Stimulated activated memory B cell treated with anti-CD40 and anti-IgM and Interleukin-4, amounts not matched to agents 10 μg/mL and 1 μg/mL and 100 μg/mL, for 72 hours (primary cell): ENCODE data around the gene ZNF335.
"Not testable (repeated sequence)": the region's sequence is repeated elsewhere in the genome, so short reads cannot be mapped to it uniquely, and the experiment has no call there.

Experiments used
- ATAC-seq: fragments of 150-1000 bp; cut with Tn5 transposase; 2 replicates; pipeline ENCODE4 v1.10.0; 2021
- H3K27ac Mint-ChIP-seq: one replicate; pipeline ENCODE4 v1.8.0; 2022; ENCODE audit warnings: mild to moderate bottlenecking, mixed read lengths
- H3K27me3 Mint-ChIP-seq: one replicate; pipeline ENCODE4 v1.8.0; 2022; ENCODE audit warnings: mixed read lengths
- H3K36me3 Mint-ChIP-seq: one replicate; pipeline ENCODE4 v1.8.0; 2022; ENCODE audit warnings: mixed read lengths
- H3K4me1 Mint-ChIP-seq: one replicate; pipeline ENCODE4 v1.8.0; 2022; ENCODE audit warnings: mixed read lengths
- H3K4me3 Mint-ChIP-seq: one replicate; pipeline ENCODE4 v1.8.0; 2022; ENCODE audit warnings: mild to moderate bottlenecking, moderate library complexity, mixed read lengths
- H3K9me3 Mint-ChIP-seq: one replicate; pipeline ENCODE4 v1.8.0; 2022; ENCODE audit warnings: mixed read lengths

Gene ZNF335

DNA sequence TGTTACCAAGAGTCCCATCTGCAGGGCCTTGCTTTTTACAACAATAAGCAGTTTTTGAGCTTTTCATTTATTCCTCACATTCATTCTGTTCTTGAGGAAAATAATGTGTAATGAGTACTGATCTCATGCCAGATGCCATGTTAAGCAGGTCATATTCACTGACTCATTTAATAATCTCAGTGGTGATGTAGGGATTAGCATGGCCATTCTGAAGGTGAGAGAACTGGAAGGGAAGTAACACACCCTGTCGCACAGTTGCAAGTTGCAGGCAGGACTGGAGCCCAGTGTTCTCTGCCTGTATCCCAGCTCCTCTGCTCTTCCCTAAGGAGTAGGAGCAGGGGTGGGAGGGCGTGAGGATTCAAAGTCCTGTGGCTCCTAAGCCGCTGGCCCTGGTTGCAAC, 31.9 kb downstream of the ZNF335 start:
- peaks cover 24% of the 10 kb centered on the region for H3K4me1 Mint-ChIP-seq
- H3K27me3 Mint-ChIP-seq: no peaks in the 10 kb centered on the region
- H3K27ac Mint-ChIP-seq: no peak overlapping the region
- ATAC-seq: no peak
- peaks cover 46% of the 10 kb centered on the region for H3K36me3 Mint-ChIP-seq
- H3K4me3 Mint-ChIP-seq: no peak overlapping the region
- H3K9me3 Mint-ChIP-seq: no peaks in the 10 kb centered on the region

DNA sequence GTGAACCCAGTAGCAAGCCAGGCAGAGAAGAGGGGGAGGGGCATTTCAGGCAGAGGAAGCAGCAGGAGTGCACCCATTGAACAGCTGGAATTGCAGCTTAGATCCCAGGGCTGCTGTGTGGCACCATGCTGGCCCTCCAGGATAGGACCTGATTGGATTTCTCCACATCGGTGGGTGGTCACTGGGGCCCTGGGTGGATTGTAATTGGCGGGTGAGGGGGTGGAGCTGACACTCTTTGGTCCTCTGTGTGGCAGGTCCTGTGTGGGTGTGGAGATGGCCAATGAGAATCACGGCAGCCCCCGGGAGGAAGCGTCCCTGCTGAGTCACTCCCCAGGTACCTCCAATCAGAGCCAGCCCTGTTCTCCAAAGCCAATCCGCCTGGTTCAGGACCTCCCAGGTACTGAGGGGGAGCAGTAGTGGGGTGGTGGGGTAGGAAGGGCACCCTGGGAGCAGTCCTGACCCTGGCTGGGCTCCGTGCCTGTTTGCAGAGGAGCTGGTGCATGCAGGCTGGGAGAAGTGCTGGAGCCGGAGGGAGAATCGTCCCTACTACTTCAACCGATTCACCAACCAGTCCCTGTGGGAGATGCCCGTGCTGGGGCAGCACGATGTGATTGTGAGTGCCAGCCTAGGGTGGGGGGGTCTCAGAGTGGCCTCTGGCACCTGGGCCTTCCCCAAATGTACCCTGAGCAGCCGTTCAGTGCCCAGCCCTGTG, 33.1 kb downstream of the ZNF335 start:
- Mint-ChIP-seq H3K9me3 (no peaks in the 10 kb centered on the region), H3K36me3 (peaks cover 35% of the 10 kb centered on the region), H3K27me3 (no peaks in the 10 kb centered on the region), H3K4me3 (no peak overlapping the region), H3K4me1 (peaks cover 24% of the 10 kb centered on the region), H3K27ac (peak overlapping the region; percentile 28)
- ATAC-seq: no peak

DNA sequence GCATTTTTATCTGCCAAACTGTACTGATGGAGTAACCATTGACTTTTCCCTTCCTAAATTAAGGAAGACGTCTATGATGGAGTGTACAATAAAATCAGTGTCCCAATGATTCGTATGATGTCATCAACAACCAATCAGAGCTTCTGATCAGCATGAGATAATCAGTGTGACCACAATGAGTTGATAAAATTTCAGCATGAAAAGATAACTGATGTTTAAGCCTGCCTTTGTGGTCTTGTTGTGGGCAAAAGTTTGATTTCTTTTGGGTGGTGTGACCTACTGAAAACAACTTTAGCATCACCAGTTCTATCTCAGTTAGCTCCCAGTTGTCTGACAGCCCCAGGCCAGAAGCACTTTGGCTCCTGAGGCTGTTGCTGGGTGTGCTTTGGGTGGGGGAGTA, 34.2 kb downstream of the ZNF335 start:
- H3K27ac Mint-ChIP-seq: peak overlapping the region; percentile 46
- peaks cover 30% of the 10 kb centered on the region for H3K4me1 Mint-ChIP-seq
- H3K4me3 Mint-ChIP-seq: no peak overlapping the region
- no peaks in the 10 kb centered on the region for H3K9me3 Mint-ChIP-seq
- ATAC-seq: no peak
- H3K36me3 Mint-ChIP-seq: peaks cover 28% of the 10 kb centered on the region
- no peaks in the 10 kb centered on the region for H3K27me3 Mint-ChIP-seq

DNA sequence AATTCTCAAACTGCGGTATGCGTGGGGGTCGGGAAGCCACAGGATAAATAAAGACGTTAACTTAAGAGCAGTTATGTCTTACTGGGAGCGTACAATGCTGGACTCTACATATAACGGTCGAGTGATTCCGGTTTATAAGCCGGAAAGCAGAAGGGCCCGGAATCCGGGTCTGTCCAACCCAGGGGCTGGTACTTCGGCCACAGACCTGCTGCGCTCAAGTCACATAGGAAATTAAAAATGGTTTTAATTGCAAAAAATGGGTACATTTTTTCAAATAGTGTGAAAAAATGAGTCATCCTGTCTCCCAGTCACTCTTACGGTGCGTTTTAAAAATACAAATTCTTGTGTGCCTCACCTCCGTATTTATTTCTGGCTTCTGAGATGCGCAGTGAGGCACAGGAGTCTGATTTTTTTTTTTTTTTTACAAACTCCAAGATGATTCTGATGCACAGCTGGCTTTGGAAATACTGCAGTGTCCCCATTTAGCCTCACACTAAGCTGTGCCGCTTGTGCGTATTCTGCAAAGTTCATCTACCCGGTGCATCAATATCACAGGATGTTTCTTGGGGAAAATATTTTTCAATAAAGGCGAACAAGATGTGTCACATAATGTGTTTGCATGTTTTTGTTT, 36.5 kb downstream of the ZNF335 start:
- Mint-ChIP-seq H3K36me3 (peaks cover 28% of the 10 kb centered on the region), H3K4me1 (peaks cover 30% of the 10 kb centered on the region), H3K27me3 (no peaks in the 10 kb centered on the region), H3K27ac (peak overlapping the region; percentile 99), H3K4me3 (peak overlapping the region; percentile 92), H3K9me3 (no peaks in the 10 kb centered on the region)
- peak; percentile 40 for ATAC-seq

DNA sequence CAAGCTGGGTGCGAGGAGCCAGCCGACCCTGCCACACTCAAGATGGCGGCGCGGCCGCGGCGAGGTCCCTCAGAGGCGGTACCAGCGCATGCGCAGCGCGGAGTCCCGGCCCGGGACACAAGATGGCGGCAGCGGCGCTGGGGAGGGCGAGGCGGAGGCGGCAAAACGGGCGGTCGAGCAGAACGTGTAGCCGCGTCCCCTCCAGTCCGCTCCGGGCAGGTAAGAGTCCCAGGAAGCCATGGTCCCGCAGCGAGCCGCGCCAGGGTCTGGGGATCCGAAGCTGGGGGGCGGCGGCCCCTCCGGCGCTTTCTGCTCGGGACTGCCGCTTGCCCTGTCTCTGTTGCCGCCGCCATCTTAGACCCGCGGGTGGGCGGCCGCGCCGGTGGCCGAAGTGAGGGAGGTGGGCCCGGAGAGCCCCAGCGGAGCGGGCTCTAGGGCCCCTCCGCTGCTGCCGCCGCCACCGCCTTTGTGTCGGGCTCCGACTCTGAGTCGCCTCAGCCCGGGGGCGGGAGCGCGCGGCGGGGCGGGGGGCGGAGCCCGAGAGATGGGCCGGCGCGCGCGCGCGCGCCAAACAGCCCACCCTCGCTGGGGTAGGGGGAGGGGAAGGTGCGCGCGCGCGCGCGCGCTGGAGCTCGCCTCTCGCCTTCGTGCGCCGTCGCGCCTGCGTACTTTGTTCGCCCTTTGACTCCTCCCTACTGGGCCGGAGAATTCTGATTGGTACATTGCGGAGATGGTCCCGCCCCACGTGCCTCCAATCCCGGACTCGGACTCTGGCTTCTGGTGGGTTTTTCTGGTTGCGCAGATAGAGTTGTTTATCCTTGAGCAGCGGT, 37.2 kb downstream of the ZNF335 start, which contains the start of gene PCIF1:
PCIF1 (plus strand) TSS at position 98 of the 830 bp plus-strand sequence. CDS start 4,317 bp downstream, outside the sequence.
- H3K4me3 Mint-ChIP-seq: peak within 1 kb of the TSS; percentile 99
- H3K4me1 Mint-ChIP-seq: peaks cover 30% of the 10 kb centered on the region
- H3K36me3 Mint-ChIP-seq: peaks cover 27% of the 10 kb centered on the region
- H3K27ac Mint-ChIP-seq: peak within 1 kb of the TSS; percentile 99
- no peaks in the 10 kb centered on the region for H3K9me3 Mint-ChIP-seq
- H3K27me3 Mint-ChIP-seq: no peaks in the 10 kb centered on the region
- peak; percentile 93 for ATAC-seq

DNA sequence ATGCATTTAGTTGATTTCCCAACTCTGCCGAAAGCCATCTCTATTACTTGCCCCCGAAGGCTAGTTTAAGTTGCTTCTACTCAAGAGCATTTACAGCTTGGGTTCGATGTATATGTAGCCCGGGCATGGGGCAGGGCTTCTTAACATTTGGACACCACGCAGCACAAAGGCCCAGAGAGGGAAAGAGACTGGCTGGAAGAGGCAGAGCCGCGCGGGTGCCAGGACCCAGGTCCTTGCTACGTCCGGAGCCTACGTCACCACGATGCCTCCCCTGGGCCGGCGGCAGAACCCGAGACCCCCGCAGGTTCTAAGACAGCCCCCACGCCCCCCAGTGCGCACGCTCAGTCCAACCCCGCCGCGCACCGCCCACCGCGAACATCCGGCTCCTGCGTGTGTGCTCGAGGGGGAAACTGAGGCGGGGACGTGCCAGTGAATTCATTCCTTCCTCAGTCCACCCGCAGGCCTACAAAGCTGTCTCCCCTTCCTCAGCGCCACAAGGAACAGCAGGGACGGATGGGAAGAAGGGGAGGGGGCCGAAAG, 37.9 kb downstream of the ZNF335 start:
- Mint-ChIP-seq H3K27me3 (no peaks in the 10 kb centered on the region), H3K4me3 (peak overlapping the region; percentile 99), H3K36me3 (peaks cover 21% of the 10 kb centered on the region), H3K9me3 (no peaks in the 10 kb centered on the region), H3K4me1 (peaks cover 30% of the 10 kb centered on the region), H3K27ac (peak overlapping the region; percentile 99)
- peak; percentile 53 for ATAC-seq

DNA sequence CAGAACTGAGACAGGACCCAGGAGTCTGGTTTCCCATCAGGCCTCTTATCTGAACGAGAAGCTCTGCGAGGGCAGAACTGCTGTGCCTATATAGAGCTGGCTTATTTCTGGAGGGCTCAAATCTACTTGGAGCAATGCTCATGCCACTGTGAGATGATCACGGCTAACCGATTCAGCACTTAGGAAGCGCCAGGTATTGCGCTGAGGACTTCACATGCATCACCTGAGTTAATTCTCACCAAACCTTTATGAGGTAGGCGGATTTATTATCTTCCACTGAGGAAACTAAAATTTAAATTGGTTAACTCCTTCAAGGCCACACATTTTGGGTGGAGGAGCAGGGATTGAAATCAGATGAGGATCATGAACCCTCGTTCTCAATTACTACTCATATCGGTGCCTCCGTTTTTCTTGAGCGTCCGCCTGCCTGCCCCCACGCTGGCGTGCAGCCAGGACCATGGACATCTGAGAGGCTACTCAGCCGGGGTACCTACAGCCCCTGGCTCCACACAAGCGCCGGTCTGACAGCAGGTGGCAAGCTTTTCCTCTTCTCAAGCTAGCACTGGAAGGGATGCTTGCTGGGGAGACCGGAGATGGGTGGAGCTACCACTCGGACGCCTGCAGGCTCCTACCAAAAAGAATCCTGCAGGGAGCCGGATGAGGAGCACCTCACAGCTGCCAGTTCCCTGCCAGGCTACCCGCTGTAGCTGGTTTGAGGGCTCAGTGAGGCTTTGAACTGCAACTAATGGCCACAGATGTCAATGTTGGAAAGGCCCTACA, 38.5 kb downstream of the ZNF335 start:
- peak overlapping the region; percentile 99 for H3K27ac Mint-ChIP-seq
- H3K27me3 Mint-ChIP-seq: no peaks in the 10 kb centered on the region
- ATAC-seq: no peak
- no peaks in the 10 kb centered on the region for H3K9me3 Mint-ChIP-seq
- H3K4me3 Mint-ChIP-seq: peak overlapping the region; percentile 99
- peaks cover 26% of the 10 kb centered on the region for H3K4me1 Mint-ChIP-seq
- H3K36me3 Mint-ChIP-seq: peaks cover 14% of the 10 kb centered on the region

DNA sequence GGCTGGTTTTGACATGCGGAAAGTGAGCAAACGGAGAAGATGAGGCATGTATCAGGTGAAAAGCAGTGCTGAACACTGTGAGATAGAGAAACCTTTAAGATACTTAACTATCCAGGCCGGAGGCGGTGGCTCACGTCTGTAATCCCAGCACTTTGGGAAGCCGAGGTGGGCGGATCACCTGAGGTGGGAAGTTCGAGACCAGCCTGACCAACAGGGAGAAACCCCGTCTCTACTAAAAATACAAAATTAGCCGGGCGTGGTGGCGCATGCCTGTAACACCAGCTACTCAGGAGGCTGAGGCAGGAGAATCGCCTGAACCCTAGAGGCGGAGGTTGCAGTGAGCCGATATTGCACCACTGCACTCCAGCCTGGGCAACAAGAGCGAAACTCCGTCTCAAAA, 40.3 kb downstream of the ZNF335 start:
- peaks cover 13% of the 10 kb centered on the region for H3K4me1 Mint-ChIP-seq
- not testable (repeated sequence) for H3K4me3 Mint-ChIP-seq, H3K27me3 Mint-ChIP-seq, H3K9me3 Mint-ChIP-seq, H3K27ac Mint-ChIP-seq, H3K36me3 Mint-ChIP-seq, ATAC-seq

DNA sequence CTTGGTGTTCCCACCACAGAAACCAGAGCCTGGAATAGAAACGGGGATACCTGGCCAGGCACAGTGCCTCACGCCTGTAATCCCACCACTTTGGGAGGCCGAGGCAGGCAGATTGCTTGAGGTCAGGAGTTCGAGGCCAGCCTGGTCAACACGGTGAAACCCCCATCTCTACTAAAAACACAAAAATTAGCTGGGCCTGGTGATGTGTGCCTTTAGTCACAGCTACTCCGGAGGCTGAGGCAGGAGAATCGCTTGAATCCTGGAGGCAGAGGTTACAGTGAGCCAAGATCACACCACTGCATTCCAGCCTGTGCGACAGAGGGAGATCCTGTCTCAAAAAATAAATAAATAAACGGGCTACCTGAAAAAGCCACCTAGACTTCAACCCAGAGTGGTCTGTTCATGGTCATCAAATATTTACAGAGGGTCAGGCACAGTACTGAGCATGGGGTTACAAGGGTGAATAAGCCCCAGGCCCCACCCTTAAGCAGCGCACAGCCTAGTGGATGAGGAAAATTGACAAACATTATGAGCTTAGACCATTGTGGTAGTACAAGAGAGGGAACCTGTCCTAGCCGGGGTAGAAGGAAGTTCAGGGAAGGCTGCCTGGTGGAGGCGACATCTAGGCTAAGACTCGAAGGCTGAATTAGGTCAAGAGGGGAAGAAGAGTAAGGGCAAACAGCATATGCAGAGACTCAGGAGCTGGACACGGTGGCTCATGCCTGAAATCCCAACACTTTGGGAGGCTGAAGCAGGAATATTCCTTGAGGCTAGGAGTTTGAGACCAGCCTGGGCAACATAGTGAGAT, 44.7 kb downstream of the ZNF335 start:
- no peaks in the 10 kb centered on the region for H3K27me3 Mint-ChIP-seq
- no peak overlapping the region for H3K4me3 Mint-ChIP-seq
- ATAC-seq: no peak
- H3K36me3 Mint-ChIP-seq: no peaks in the 10 kb centered on the region
- H3K27ac Mint-ChIP-seq: no peak overlapping the region
- H3K4me1 Mint-ChIP-seq: no peaks in the 10 kb centered on the region
- H3K9me3 Mint-ChIP-seq: no peaks in the 10 kb centered on the region

DNA sequence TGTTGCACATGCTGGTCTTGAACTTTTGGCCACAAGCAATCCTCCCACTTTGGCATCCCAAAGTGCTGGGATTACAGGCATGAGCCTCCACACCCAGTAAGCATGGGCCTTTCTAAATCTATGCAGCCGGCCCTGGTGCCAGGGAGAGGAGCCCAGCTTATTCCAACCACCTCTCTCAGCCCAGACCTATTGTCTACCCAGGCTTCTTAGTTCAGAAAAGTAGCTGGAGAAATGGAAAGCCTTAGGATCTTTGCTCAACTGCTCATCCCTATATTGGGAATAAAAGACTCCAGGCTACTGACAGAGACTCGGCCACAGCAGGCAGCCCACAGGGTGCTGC, 45.3 kb downstream of the ZNF335 start:
- Mint-ChIP-seq H3K4me1 (no peaks in the 10 kb centered on the region), H3K9me3 (no peaks in the 10 kb centered on the region), H3K27ac (no peak overlapping the region), H3K36me3 (no peaks in the 10 kb centered on the region), H3K27me3 (peaks cover 5% of the 10 kb centered on the region), H3K4me3 (no peak overlapping the region)
- no peak for ATAC-seq

DNA sequence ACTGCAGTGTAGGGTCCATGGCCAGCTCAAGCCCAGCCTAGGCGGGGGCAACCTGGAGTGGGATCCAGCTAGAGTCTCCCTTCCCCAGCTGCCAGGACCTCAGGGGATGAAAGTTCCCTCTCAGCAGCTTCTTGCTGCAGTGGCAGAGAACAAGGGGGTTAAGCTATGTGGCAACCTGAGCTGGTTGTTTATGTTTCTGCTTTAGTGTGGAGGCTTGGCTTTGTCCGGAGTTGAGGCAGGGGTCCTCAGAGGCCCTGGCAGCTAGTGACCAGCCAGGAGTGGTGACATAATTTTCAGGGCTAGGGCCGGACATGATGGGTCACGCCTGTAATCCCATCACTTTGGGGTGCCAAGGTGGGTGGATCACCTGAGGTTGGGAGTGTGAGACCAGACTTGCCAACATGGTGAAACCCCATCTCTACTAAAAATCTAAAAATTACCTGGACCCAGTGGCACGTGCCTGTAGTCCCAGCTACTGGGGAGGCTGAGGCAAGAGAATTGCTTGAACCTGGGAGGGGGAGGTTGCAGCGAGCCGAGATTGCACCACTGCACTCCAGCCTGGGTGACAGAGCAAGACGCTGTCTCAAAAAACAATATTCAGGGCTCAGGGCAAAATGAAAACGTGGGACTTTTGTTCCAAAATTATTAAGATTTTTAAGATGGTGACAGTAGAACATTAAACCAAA, 46.0 kb downstream of the ZNF335 start:
- Mint-ChIP-seq H3K4me1 (no peaks in the 10 kb centered on the region), H3K4me3 (no peak overlapping the region), H3K36me3 (no peaks in the 10 kb centered on the region), H3K9me3 (no peaks in the 10 kb centered on the region), H3K27ac (no peak overlapping the region), H3K27me3 (peaks cover 12% of the 10 kb centered on the region)
- no peak for ATAC-seq

DNA sequence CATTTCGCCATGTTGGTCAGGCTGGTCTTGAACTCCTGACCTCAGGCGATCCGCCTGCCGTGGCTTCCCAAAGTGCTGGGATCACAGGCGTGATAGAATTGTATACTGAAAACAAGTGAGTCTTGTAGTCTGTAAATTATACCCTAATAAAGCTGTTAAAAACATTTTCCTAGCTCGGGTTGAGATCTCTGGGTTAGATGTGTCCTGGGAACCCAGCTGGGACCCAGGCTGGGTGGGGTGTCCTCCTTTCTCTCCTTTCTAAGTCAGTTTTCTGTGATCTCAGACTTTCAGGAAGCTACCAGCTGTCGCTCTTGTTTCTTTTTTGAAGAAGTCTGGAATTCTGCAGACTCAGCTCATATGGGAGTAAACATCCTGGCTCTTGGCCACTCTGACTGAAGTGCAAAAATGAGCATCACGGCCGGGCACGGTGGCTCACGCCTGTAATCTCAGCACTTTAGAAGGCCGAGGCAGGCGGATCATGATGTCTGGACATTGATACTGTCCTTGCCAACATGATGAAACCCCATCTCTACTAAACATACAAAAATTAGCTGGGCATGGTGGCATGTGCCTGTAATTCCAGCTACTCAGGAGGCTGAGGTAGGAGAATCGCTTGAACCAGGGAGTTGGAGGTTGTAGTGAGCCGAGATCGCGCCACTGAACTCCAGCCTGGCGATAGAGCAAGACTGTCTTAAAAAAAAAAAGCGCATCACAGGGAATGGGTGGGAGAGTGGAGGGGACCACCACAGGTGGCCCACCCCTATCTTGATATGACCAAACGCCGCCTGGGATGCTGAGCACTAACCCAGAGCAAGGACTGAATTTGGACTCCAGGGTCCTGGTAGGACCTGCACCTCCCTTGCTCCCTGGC, 47.4 kb downstream of the ZNF335 start:
- H3K27me3 Mint-ChIP-seq: peaks cover 26% of the 10 kb centered on the region
- no peaks in the 10 kb centered on the region for H3K36me3 Mint-ChIP-seq
- ATAC-seq: no peak
- no peak overlapping the region for H3K4me3 Mint-ChIP-seq
- H3K9me3 Mint-ChIP-seq: no peaks in the 10 kb centered on the region
- no peak overlapping the region for H3K27ac Mint-ChIP-seq
- H3K4me1 Mint-ChIP-seq: no peaks in the 10 kb centered on the region
